Stimulated activated CD8-positive, alpha-beta memory T cell treated with anti-CD3 and anti-CD28 coated beads, Interleukin-4, amount 100 ng/mL, for 24 hours (primary cell): ENCODE results near the gene SLC35A3.
"Not testable (repeated sequence)": the region's sequence is repeated elsewhere in the genome, so short reads cannot be mapped to it uniquely, and the experiment has no call there.

Source experiments
- DNase-seq: peaks from one replicate; pipeline ENCODE4 v3.0.0-alpha.2; 2020; ENCODE audit warnings: low read depth

SLC35A3 gene

GRCh38 chr1:99969729-99970621 lies at the start of gene SLC35A3:
TSS of gene SLC35A3 (plus strand) at chr1:99969996. CDS start at chr1:99993555, 23,559 bp downstream.
- peak; percentile 74 for DNase-seq

- no peak for DNase-seq
Measured at GRCh38 chr1:99934801-99935200, 35.0 kb upstream of the SLC35A3 start.

GRCh38 chr1:99935534-99935933 lies 34.3 kb upstream of the SLC35A3 start:
- DNase-seq: no peak

- DNase-seq: no peak
Measured at GRCh38 chr1:99936071-99936470, 33.7 kb upstream of the SLC35A3 start.

GRCh38 chr1:99942723-99943122 lies 27.1 kb upstream of the SLC35A3 start:
- DNase-seq: no peak

- DNase-seq: no peak
Measured at GRCh38 chr1:99943223-99943794, 26.5 kb upstream of the SLC35A3 start.

GRCh38 chr1:99944192-99944591 lies 25.6 kb upstream of the SLC35A3 start:
- no peak for DNase-seq

- DNase-seq: no peak
Measured at GRCh38 chr1:99945174-99945573, 24.6 kb upstream of the SLC35A3 start.

GRCh38 chr1:99950486-99950885 lies 19.3 kb upstream of the SLC35A3 start:
- DNase-seq: no peak

- no peak for DNase-seq
Measured at GRCh38 chr1:99952522-99952921, 17.3 kb upstream of the SLC35A3 start.

- no peak for DNase-seq
Measured at GRCh38 chr1:99955375-99955774, 14.4 kb upstream of the SLC35A3 start.

GRCh38 chr1:99956755-99957154 lies 13.0 kb upstream of the SLC35A3 start:
- no peak for DNase-seq

GRCh38 chr1:99957818-99958217 lies 12.0 kb upstream of the SLC35A3 start:
- no peak for DNase-seq

GRCh38 chr1:99959189-99959705 lies 10.5 kb upstream of the SLC35A3 start:
- DNase-seq: not testable (repeated sequence)

GRCh38 chr1:99960260-99960659 lies 9.5 kb upstream of the SLC35A3 start:
- not testable (repeated sequence) for DNase-seq

- DNase-seq: no peak
Measured at GRCh38 chr1:99963041-99963795, 6.6 kb upstream of the SLC35A3 start.

GRCh38 chr1:99964806-99965205 lies 5.0 kb upstream of the SLC35A3 start:
- DNase-seq: no peak

- no peak for DNase-seq
Measured at GRCh38 chr1:99965646-99966375, 4.0 kb upstream of the SLC35A3 start.

- no peak for DNase-seq
Measured at GRCh38 chr1:99968214-99968613, 1.6 kb upstream of the SLC35A3 start.

GRCh38 chr1:99969260-99969728 lies 502 bp upstream of the SLC35A3 start:
- no peak for DNase-seq

GRCh38 chr1:99970713-99971255 lies 988 bp downstream of the SLC35A3 start:
- DNase-seq: no peak
